HepG2 (cell line): Measurements from ENCODE around the gene MSI2. TPM values are rescaled to one million over a fixed set of nuclear protein-coding genes. Genes with fewer than 3 reads are reported as not detected.

ENCODE experiments used
- ARID5B ChIP-seq: IDR thresholded peaks from 2 replicates; pipeline ENCODE4 v1.4.0; 2020; ENCODE audit warnings: mild to moderate bottlenecking, missing genetic modification reagents
- ATF7 ChIP-seq, 2 experiments: fragments of 450-650 bp in 1 of 2; sonication (generic) in 1 of 2; formaldehyde crosslinking in 1 of 2; IDR thresholded peaks; 2 replicates each; pipeline versions ENCODE4 v1.4.0 to v1.6.1; 2016 to 2020; ENCODE audit warnings: antibody characterized with exemption in 1 of 2, mild to moderate bottlenecking in 1 of 2, missing genetic modification reagents in 1 of 2
- BHLHE40 ChIP-seq: IDR thresholded peaks from 2 replicates; pipeline ENCODE4 v1.6.1; 2011; ENCODE audit warnings: low read length, improper control_type of control experiment
- HMG20A ChIP-seq: IDR thresholded peaks from 2 replicates; pipeline ENCODE4 v1.6.1; 2016; ENCODE audit warnings: borderline replicate concordance
- HNF1A ChIP-seq, 2 experiments: sonication (generic) in 1 of 2; formaldehyde crosslinking in 1 of 2; IDR thresholded peaks; 2 replicates each; pipeline versions ENCODE4 v1.4.0 to v1.6.1; 2016 to 2020; ENCODE audit warnings: borderline replicate concordance in 1 of 2, low read depth in 1 of 2, mild to moderate bottlenecking in 1 of 2, missing genetic modification reagents in 1 of 2
- KDM3A ChIP-seq: IDR thresholded peaks from 2 replicates; pipeline ENCODE4 v1.6.1; 2018; ENCODE audit warnings: low read depth, missing compliant biosample characterization
- MED8 ChIP-seq: sonication (generic); formaldehyde crosslinking; IDR thresholded peaks from 2 replicates; pipeline ENCODE4 v1.8.1; 2023; ENCODE audit warnings: mild to moderate bottlenecking, missing genetic modification reagents; ENCODE audit not compliant: insufficient replicate concordance
- NFKB2 ChIP-seq: sonication (generic); formaldehyde crosslinking; IDR thresholded peaks from 2 replicates; pipeline ENCODE4 v1.4.0; 2020; ENCODE audit warnings: missing genetic modification reagents, borderline replicate concordance
- NR2F1 ChIP-seq, 2 experiments: fragments of 450-650 bp in 1 of 2; formaldehyde crosslinking in 1 of 2; IDR thresholded peaks; 2 replicates each; pipeline versions ENCODE4 v1.5.0 to v1.6.1; 2016 to 2020; ENCODE audit warnings: mild to moderate bottlenecking in 1 of 2, missing compliant biosample characterization in 1 of 2, missing genetic modification reagents in 1 of 2, moderate library complexity in 1 of 2
- PCBP2 ChIP-seq: fragments of 200-400 bp; formaldehyde crosslinking; optimal IDR thresholded peaks from 2 replicates; pipeline ENCODE3; 2018; ENCODE audit warnings: low read length, low read depth; ENCODE audit not compliant: poor library complexity, severe bottlenecking
- PHF20 ChIP-seq: sonication (generic); formaldehyde crosslinking; IDR thresholded peaks from 2 replicates; pipeline ENCODE4 v1.5.0; 2020; ENCODE audit warnings: mild to moderate bottlenecking, missing genetic modification reagents
- POGK ChIP-seq: sonication (generic); formaldehyde crosslinking; conservative IDR thresholded peaks from 2 replicates; pipeline ENCODE4 v1.8.0; 2022; ENCODE audit warnings: mild to moderate bottlenecking, moderate library complexity, missing genetic modification reagents
- REL ChIP-seq: sonication (generic); formaldehyde crosslinking; conservative IDR thresholded peaks from 2 replicates; pipeline ENCODE4 v1.8.0; 2022; ENCODE audit warnings: mild to moderate bottlenecking, missing genetic modification reagents, moderate library complexity
- SMC3 ChIP-seq: IDR thresholded peaks from 2 replicates; pipeline ENCODE4 v1.6.1; 2011; ENCODE audit warnings: low read length, improper control_type of control experiment
- SP140L ChIP-seq: sonication (generic); formaldehyde crosslinking; IDR thresholded peaks from 2 replicates; pipeline ENCODE4 v1.4.0; 2020; ENCODE audit warnings: missing genetic modification reagents, borderline replicate concordance
- ZNF879 ChIP-seq: sonication (generic); formaldehyde crosslinking; IDR thresholded peaks from 2 replicates; pipeline ENCODE4 v1.8.1; 2023; ENCODE audit warnings: missing genetic modification reagents
- ZSCAN21 ChIP-seq: sonication (generic); formaldehyde crosslinking; IDR thresholded peaks from 2 replicates; pipeline ENCODE4 v1.8.0; 2022; ENCODE audit warnings: mild to moderate bottlenecking, missing genetic modification reagents, moderate library complexity, borderline replicate concordance
- polyA plus RNA-seq, 8 experiments: library from polyadenylated mRNA; depleted of rRNA in 3 of 8; stranded (reverse) in 7 of 8; unstranded in 1 of 8; fragments of >200 nt; fragmentation: Illumina TruSeq in 4 of 8; extraction: Trizol in 4 of 8; gene quantifications; 2 replicates each; pipeline versions ENCODE4 v1.2.1 to v1.2.3, GENCODE V29; 2011 to 2016; ENCODE audit warnings: low read depth in 4 of 8, missing spikeins in 1 of 8, mixed read lengths in 1 of 8; ENCODE audit not compliant: insufficient read depth in 1 of 8
- total RNA-seq, 5 experiments: library from RNA; depleted of rRNA; stranded (reverse); fragments of >200 nt; fragmentation: Illumina TruSeq; extraction: Trizol; gene quantifications; 2 replicates each; pipeline ENCODE4 v1.2.3, GENCODE V29; 2016; ENCODE audit warnings: low read depth in 1 of 5

The MSI2 gene
- total and polyA plus RNA-seq, 2 of the 13 experiments (the other 11 are each of a cell fraction or from before 2014, with no cell fraction given) = 77.5 to 78.4 TPM

GRCh38 chr17:57697891-57698711 lies 441.8 kb downstream of the MSI2 start (continued):
- TF ChIP-seq NFKB2 (no peak; the same call in 1 of the 2 replicates), ARID5B (CRISPR knock-in tag) (peak; percentile 54), PCBP2 (no peak), REL (no peak), SMC3 (no peak), NR2F1 (CRISPR knock-in tag; IDR thresholded peaks at IDR 0.05) (peak in 1 of 2 experiments; percentile 77), MED8 (CRISPR knock-in tag) (no peak), ZSCAN21 (CRISPR knock-in tag) (no peak; the same call in 1 of the 2 replicates), ZNF879 (CRISPR knock-in tag) (no peak), SP140L (CRISPR knock-in tag) (no peak), HMG20A (CRISPR knock-in tag) (peak; percentile 30; the same call in 1 of the 2 replicates), KDM3A (CRISPR knock-in tag) (0 out of 2 replicates have a peak, but pooled peaks have one; percentile 5), HNF1A (IDR thresholded peaks at IDR 0.05; ENCODE audit: low read depth) (no peak), HNF1A (CRISPR knock-in tag; IDR thresholded peaks at IDR 0.05; ENCODE audit: borderline replicate concordance) (no peak), POGK (CRISPR knock-in tag) (0 out of 2 replicates have a peak, but pooled peaks have one; percentile 20), ATF7 (IDR thresholded peaks at IDR 0.05) (no peak), ATF7 (CRISPR knock-in tag; IDR thresholded peaks at IDR 0.05) (no peak), BHLHE40 (no peak), PHF20 (CRISPR knock-in tag) (peak; percentile 69)
